Activated CD4-positive, CD25-positive, alpha-beta regulatory T cell (primary cell): ENCODE data around the gene GLB1L3.
"Not testable (repeated sequence)": the region's sequence is repeated elsewhere in the genome, so short reads cannot be mapped to it uniquely, and the experiment has no call there.

ENCODE experiments used
- DNase-seq, 4 experiments: peaks; one replicate each; lab custom pipeline; 2025; lab: John Stamatoyannopoulos, UW

The GLB1L3 gene

DNA sequence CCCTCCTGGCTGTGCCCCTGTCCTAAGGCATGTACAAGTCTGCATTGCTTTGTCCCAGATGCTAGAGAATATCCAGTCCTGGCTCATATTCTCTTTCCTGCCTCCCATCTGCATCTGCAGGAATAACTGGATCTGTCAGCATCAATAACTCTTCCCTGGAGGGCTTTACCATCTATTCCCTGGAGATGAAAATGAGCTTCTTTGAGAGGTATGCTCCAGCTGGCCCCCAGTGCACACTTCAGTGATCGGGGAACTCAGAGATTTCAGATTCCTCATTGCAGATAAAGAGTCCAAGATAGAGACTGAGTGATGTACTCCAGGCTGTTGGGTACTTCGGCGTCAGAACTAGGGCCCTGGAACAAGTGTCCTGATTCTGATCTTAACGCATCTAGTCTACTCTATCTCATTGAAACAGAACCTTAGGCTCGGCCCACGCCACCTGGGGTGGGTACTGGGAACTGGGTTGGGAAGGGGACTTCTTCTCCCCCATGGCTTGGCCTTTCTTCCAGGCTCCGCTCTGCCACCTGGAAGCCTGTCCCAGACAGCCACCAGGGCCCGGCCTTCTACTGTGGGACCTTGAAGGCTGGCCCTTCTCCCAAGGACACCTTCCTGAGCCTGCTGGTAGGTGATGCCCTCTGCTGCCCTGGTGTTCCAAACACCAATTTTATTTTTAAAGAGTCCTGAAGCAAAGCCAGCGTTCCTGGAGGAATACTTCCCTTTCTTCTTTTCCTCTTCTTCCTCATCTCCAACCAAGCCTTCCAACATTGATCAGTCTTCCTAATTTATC, 37.8 kb downstream of the GLB1L3 start:
- no peak for DNase-seq

DNA sequence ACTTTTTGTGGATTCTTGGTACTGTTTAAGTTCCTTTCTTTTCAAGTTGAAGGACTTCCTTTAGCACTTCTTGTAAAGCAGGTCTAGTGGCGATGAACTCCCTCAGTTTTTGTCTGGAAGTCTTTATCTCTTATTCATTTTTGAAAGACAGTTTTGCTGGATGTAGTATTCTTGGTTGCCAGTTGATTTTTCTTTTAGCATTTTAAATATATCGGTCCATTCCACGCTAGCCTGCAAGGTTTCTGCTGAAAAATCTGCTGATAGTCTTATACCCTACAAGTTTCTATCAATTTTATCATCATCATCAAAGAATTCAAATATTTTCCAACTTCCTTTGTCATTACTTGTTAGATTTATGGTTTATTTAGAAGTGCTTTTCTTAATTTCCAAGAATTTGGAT, 40.9 kb downstream of the GLB1L3 start:
- DNase-seq, result no peak

DNA sequence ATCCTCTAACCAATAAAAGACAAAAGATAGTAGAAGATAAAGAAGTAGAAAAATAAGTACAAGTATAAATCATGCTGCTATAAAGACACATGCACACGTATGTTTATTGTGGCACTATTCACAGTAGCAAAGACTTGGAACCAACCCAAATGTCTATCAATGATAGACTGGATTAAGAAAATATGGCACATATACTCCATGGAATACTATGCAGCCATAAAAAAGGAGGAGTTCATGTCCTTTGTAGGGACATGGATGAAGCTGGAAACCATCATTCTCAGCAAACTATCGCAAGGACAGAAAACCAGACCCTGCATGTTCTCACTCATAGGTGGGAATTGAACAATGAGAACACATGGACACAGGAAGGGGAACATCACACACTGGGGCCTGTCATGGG, 45.2 kb downstream of the GLB1L3 start:
- not testable (repeated sequence) for DNase-seq

DNA sequence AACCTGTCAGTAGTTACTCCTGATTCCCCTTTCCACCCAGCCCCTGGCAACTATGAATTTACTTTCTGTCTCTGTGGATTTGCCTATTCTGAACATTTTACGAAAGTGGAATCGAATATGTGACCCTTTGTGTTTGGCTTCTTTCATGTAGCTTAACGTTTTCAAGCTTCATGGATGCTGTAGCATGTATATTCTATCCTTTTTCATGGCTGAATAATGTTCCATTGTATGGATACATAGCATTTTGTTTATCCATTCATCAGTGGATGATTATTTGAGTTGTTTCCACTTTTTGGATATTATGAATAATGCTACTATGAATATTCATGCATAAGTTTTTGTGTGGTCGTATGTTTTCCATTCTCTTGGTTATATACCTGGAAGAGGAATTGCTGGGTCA, 46.4 kb downstream of the GLB1L3 start:
- no peak for DNase-seq

- no peak for DNase-seq
Measured at GRCh38 chr11:134328433-134328832, 52.3 kb downstream of the GLB1L3 start.

- DNase-seq, result no peak
Measured at GRCh38 chr11:134330611-134331353, 54.6 kb downstream of the GLB1L3 start.

- DNase-seq, result peak; percentile 51 to 68 (median 62)
Measured at GRCh38 chr11:134331354-134332188, 55.4 kb downstream of the GLB1L3 start, which contains the start of gene GLB1L2. Gene GLB1L2 (plus strand): TSS chr11:134331988. CDS start chr11:134332062, 74 bp downstream.

GRCh38 chr11:134332189-134332631, 56.0 kb downstream of the GLB1L3 start:
- DNase-seq, result no peak

DNA sequence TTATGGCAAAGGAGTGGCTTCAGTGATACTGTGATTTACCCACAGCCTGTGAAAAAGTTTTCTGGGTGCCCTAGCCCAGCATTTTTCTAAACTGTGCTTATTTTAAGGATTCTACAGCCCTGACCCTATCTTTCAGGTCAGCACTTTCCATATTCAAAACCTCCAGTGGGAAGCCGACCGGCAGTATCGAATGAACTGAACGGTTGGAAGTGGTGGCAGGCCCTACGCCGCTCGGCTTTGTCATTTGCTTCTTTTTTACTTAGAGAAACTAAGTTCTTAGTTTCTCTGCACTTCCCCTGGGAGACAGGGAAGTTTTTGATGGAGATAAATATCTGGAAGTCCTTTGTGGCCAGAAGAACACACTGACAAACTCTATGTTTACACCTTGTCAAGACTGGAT, 56.6 kb downstream of the GLB1L3 start:
- DNase-seq, result no peak

- DNase-seq, result no peak
Measured at GRCh38 chr11:134333312-134333711, 57.1 kb downstream of the GLB1L3 start.

GRCh38 chr11:134333946-134334345, 57.8 kb downstream of the GLB1L3 start:
- DNase-seq, result no peak

DNA sequence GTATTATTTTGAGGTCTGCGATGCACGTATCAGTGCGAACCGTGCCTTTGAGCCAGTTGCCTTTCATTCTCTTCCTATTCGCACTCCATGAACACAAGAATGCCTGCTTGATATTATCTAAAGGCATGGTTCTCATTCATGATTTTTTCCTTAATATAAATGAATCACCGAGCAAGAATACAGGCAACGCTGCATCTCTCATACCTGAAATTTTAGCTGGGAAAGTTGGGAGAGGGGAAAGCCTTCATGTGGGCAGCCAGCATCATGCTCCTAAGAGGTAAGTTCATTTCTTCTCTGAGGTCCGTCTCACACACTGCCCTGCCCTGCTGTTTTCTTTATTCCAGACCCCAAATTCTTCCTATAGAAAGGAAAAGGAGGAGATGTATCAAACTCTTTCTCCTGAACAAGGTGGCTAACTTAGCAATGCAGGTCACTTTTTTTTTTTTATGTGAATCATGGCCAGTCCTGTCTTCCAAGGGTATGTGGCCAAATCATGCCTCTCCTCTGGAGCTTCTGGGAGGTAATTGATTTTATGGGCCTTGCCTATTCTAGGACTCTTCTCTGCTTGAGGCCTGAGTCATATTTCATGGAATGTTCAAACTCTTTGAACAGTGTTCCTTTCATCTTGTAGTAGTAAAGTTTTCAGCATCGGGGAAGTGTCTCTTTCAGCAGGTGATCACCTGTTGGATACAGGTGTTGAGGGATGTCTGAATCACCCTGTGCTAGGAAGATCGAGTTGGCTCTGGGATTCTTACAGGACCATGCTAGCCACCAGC, 58.8 kb downstream of the GLB1L3 start:
- DNase-seq, result no peak

GRCh38 chr11:134337051-134337450, 60.9 kb downstream of the GLB1L3 start:
- DNase-seq, result no peak

DNA sequence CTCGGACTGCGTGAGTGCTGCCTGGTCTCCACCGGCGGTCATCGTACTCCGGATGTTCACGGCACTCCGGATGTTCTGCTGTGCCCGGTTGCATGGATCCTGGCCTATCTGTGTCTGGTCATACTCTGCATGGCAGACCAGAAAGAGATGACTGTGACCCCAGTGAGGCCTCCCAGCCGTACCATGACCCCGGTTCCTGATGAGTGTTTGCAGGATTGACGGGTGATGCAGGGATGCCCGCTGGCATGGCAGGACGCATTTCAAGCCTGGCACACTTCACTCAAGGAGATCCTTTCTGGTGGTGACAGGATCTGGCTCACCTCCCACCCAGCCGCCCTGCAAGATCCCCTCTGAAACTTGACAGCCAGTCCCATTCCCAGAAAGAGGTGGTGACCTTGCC, 61.9 kb downstream of the GLB1L3 start:
- no peak for DNase-seq

DNA sequence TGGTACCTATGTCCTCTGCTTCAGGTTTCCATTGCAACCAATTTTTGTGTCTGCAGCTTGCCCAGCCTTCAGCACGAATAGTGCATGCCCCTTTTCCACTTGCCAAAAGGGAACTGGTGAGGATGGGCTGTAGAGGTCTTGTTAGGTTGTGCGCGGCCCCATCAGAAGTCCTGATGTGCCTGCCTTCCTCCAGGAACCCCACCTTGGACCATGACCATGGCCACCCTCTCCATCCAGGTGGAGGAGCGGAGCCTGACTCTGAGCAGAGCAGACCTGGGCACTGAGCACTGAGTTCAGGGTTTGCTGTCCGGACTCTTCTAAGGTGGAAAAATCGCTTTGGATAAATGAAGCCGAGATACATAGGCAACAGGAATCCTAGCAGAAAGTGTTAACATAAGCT, 62.5 kb downstream of the GLB1L3 start:
- DNase-seq, result no peak

GRCh38 chr11:134339756-134340155, 63.6 kb downstream of the GLB1L3 start:
- no peak for DNase-seq

- no peak for DNase-seq
Measured at GRCh38 chr11:134340354-134340964, 64.3 kb downstream of the GLB1L3 start.

- DNase-seq, result no peak
Measured at GRCh38 chr11:134341805-134342571, 65.8 kb downstream of the GLB1L3 start.

DNA sequence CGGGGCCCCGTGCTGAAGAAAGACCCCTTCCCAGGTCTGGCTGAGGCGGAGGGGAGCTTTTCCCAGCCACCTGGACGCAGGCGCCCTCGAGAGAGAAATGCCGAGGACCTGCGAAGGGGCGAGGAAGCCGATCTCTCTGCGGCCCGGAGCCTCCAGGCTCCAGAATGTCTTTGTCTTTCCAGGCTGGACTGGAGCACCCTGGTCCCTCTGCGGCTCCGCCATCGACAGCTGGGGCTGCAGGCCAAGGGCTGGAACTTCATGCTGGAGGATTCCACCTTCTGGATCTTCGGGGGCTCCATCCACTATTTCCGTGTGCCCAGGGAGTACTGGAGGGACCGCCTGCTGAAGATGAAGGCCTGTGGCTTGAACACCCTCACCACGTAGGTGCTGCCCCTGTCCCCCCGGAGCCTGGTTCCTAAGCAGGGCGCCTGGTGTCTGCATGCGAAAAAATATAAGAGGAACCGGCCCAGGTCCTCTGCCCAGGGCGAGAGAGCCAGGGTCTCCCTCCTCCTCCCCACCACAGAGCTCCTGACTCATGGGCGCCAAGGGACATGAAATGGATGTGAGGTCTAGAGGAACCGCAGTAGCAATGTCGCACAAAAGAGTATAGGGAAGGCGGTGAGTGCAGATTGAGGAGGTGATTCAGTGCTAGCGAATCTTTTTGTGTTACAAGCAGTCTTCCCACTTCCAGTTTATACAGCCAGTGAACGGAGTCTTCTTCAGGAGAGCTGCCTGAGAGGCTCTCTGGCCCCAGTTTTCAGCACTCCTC, 66.6 kb downstream of the GLB1L3 start:
- no peak for DNase-seq

DNA sequence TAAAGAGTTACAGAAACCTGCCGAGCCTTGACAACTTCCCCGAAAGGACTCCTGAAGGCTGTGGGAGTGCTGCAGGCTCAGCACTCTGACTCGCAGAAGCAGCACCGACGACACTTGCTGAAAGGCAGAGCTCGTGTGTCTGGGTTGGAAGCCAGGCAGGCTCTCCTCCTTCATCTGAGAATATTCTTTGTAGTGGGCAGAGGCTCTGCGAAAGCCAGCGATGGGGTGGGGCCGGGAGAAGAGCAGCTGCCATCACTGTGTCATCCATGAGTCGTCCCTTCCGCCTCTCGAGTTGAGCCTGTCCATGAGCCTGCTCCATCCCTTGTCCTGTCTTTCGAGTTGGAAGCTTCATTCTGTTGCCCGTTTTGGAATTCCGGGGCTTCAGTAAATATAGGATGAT, 67.5 kb downstream of the GLB1L3 start:
- no peak for DNase-seq
